CD14-positive monocyte (primary cell): ENCODE data around the gene OPN1MW3. TPM values are rescaled to one million over a fixed set of nuclear protein-coding genes. Genes with fewer than 3 reads are reported as not detected.
"Not testable (repeated sequence)": the region's sequence is repeated elsewhere in the genome, so short reads cannot be mapped to it uniquely, and the experiment has no call there.

Experiments used
- DNase-seq, 3 donors: peaks; one replicate each; pipeline ENCODE4 v3.0.0-alpha.2; 2011 to 2022
- H2AFZ ChIP-seq: 2 replicates; pipeline ENCODE4 v1.6.0; 2012; ENCODE audit warnings: mild to moderate bottlenecking, low read depth, low read length, inconsistent platforms; ENCODE audit not compliant: insufficient read depth, poor library complexity, severe bottlenecking
- H3K27ac ChIP-seq, 2 donors: 1 replicate in 1 of 2; 2 replicates in 1 of 2; pipeline ENCODE4 v1.5.1; 2012 to 2013; ENCODE audit warnings: low read length in 2 of 2, control low read depth in 1 of 2, inconsistent platforms in 1 of 2, low read depth in 1 of 2, mild to moderate bottlenecking in 1 of 2
- H3K27me3 ChIP-seq, 2 donors: one replicate each; pipeline versions ENCODE4 v1.6.0 to v1.6.1; 2011 to 2013; ENCODE audit warnings: low read length in 2 of 2; ENCODE audit not compliant: control insufficient read depth in 2 of 2, insufficient read depth in 2 of 2
- H3K36me3 ChIP-seq, 2 donors: replicated peaks in 1 of 2; 1 replicate in 1 of 2; 2 replicates in 1 of 2; pipeline versions ENCODE4 v1.5.1 to v1.6.1; 2012 to 2013; ENCODE audit warnings: low read length in 2 of 2, control low read depth in 1 of 2, inconsistent platforms in 1 of 2, mild to moderate bottlenecking in 1 of 2; ENCODE audit not compliant: insufficient read depth in 2 of 2, control insufficient read depth in 1 of 2
- H3K4me1 ChIP-seq, 2 donors: 1 replicate in 1 of 2; 2 replicates in 1 of 2; pipeline versions ENCODE4 v1.5.1 to v1.6.1; 2012 to 2013; ENCODE audit warnings: low read length in 2 of 2, control low read depth in 1 of 2, inconsistent platforms in 1 of 2, mild to moderate bottlenecking in 1 of 2, moderate library complexity in 1 of 2; ENCODE audit not compliant: insufficient read depth in 2 of 2, control insufficient read depth in 1 of 2
- H3K4me2 ChIP-seq: replicated peaks from 2 replicates; pipeline ENCODE3; 2012; ENCODE audit warnings: low read length, moderate library complexity, mild to moderate bottlenecking; ENCODE audit not compliant: poor library complexity, severe bottlenecking; ENCODE audit errors: extremely low read depth
- H3K4me3 ChIP-seq, 3 experiments: fragments of 200-600 bp in 1 of 3; sonication (generic) in 1 of 3; replicated peaks in 1 of 3; 1 replicate in 2 of 3; 2 replicates in 1 of 3; pipeline ENCODE4 v1.5.1; 2011 to 2013; ENCODE audit warnings: low read length in 3 of 3, mild to moderate bottlenecking in 3 of 3, control low read depth in 2 of 3, low read depth in 2 of 3, inconsistent platforms in 1 of 3, moderate library complexity in 1 of 3
- H3K79me2 ChIP-seq: 2 replicates; pipeline ENCODE4 v1.6.0; 2012; ENCODE audit warnings: mild to moderate bottlenecking, control low read depth, inconsistent platforms, low read length, moderate library complexity; ENCODE audit not compliant: insufficient read depth
- H3K9ac ChIP-seq: 2 replicates; pipeline ENCODE4 v1.6.0; 2017; ENCODE audit warnings: low read length, mild to moderate bottlenecking; ENCODE audit not compliant: insufficient read depth, poor library complexity, severe bottlenecking
- H3K9me3 ChIP-seq, 2 donors: replicated peaks in 1 of 2; 1 replicate in 1 of 2; 2 replicates in 1 of 2; pipeline versions ENCODE4 v1.5.1 to v1.6.1; 2012 to 2013; ENCODE audit warnings: low read length in 2 of 2, control low read depth in 1 of 2; ENCODE audit not compliant: control insufficient read depth in 1 of 2, insufficient read depth in 1 of 2
- H4K20me1 ChIP-seq: 2 replicates; pipeline ENCODE4 v1.6.0; 2012; ENCODE audit warnings: mild to moderate bottlenecking, low read length, control low read depth, moderate library complexity; ENCODE audit not compliant: insufficient read depth
- H3K27ac Mint-ChIP-seq, 7 donors: one replicate each; pipeline ENCODE4 v1.8.0; 2020; ENCODE audit warnings: mild to moderate bottlenecking in 7 of 7, mixed read lengths in 7 of 7, moderate library complexity in 6 of 7, inconsistent platforms in 2 of 7
- H3K27me3 Mint-ChIP-seq, 3 donors: one replicate each; pipeline ENCODE4 v1.8.0; 2021 to 2022; ENCODE audit warnings: low read depth in 3 of 3, mild to moderate bottlenecking in 3 of 3, mixed read lengths in 3 of 3, moderate library complexity in 3 of 3, inconsistent platforms in 1 of 3
- H3K36me3 Mint-ChIP-seq, 2 donors: one replicate each; pipeline ENCODE4 v1.8.0; 2020; ENCODE audit warnings: mixed read lengths in 2 of 2, inconsistent platforms in 1 of 2, mild to moderate bottlenecking in 1 of 2
- H3K4me1 Mint-ChIP-seq: one replicate; pipeline ENCODE4 v1.8.0; 2020; ENCODE audit warnings: mild to moderate bottlenecking, mixed read lengths
- H3K4me3 Mint-ChIP-seq, 2 donors: one replicate each; pipeline ENCODE4 v1.8.0; 2020; ENCODE audit warnings: mild to moderate bottlenecking in 2 of 2, mixed read lengths in 2 of 2, moderate library complexity in 1 of 2
- H3K9me3 Mint-ChIP-seq, 7 donors: one replicate each; pipeline ENCODE4 v1.8.0; 2020 to 2022; ENCODE audit warnings: mixed read lengths in 7 of 7, mild to moderate bottlenecking in 6 of 7, moderate library complexity in 6 of 7, inconsistent platforms in 2 of 7
- WGBS: methylation state at CpG from one replicate; pipeline ENCODE4 v1.1.5; 2013; ENCODE audit warnings: missing lambda C conversion rate; ENCODE audit not compliant: insufficient coverage; 5-methylcytosine and 5-hydroxymethylcytosine counted together
- intact Hi-C, 2 donors: fragments of 100-400 bp; cut with micrococcal nuclease; formaldehyde crosslinking; loops; one replicate each; pipeline versions ENCODE4 v1.15.0 to v1.15.1; 2023
- polyA plus RNA-seq, 3 donors: library from polyadenylated mRNA; depleted of rRNA in 1 of 3; unstranded in 2 of 3; stranded (reverse) in 1 of 3; fragments of 300-500 nt in 2 of 3; fragments of >200 nt in 1 of 3; fragmentation: Illumina TruSeq in 2 of 3; gene quantifications; 1 replicate in 2 of 3; 2 replicates in 1 of 3; pipeline ENCODE4 v1.2.3, GENCODE V29; 2012 to 2021

The OPN1MW3 gene
- polyA plus RNA-seq, 3 donors, result 0.03 TPM; not detected in 2

GRCh38 chrX:154284489-154285338 is 27.3 kb downstream of the OPN1MW3 start:
- H3K9me3 ChIP-seq, H3K9ac ChIP-seq, intact Hi-C loops, H3K27ac Mint-ChIP-seq, H2AFZ ChIP-seq, H3K4me1 Mint-ChIP-seq, H4K20me1 ChIP-seq, H3K36me3 ChIP-seq, H3K9me3 Mint-ChIP-seq, H3K79me2 ChIP-seq, H3K27me3 ChIP-seq, H3K36me3 Mint-ChIP-seq, H3K4me1 ChIP-seq, DNase-seq, H3K4me3 ChIP-seq, H3K27ac ChIP-seq, H3K4me3 Mint-ChIP-seq, H3K4me2 ChIP-seq, H3K27me3 Mint-ChIP-seq: not testable (repeated sequence)
- WGBS, result no CpG with 5 or more reads among the region's 23 CpGs

- H3K9me3 ChIP-seq, H3K27me3 Mint-ChIP-seq, H2AFZ ChIP-seq, H3K27ac ChIP-seq, H3K4me2 ChIP-seq, H3K9ac ChIP-seq, H3K36me3 Mint-ChIP-seq, H3K9me3 Mint-ChIP-seq, DNase-seq, H4K20me1 ChIP-seq, H3K4me1 Mint-ChIP-seq, H3K79me2 ChIP-seq, H3K27ac Mint-ChIP-seq, H3K27me3 ChIP-seq, intact Hi-C loops, H3K36me3 ChIP-seq, H3K4me3 Mint-ChIP-seq, H3K4me1 ChIP-seq, H3K4me3 ChIP-seq: not testable (repeated sequence)
- no CpG with 5 or more reads among the region's 10 CpGs for WGBS
Observed at GRCh38 chrX:154286406-154286805, 29.0 kb downstream of the OPN1MW3 start.
